Adrenal gland (tissue), 5 donors: ENCODE results near the gene DIP2C.

Source experiments
- CTCF ChIP-seq, 6 experiments: fragments of 450-650 bp in 4 of 6; fragments of 200-600 bp in 2 of 6; sonication (generic) in 1 of 6; IDR thresholded peaks; 1 replicate in 5 of 6; 2 replicates in 1 of 6; pipeline versions ENCODE4 v1.5.1 to v1.8.0; 2016 to 2021; ENCODE audit warnings: antibody characterized with exemption in 6 of 6, mild to moderate bottlenecking in 2 of 6, moderate library complexity in 1 of 6
- POLR2A ChIP-seq, 2 donors: fragments of 450-650 bp; IDR thresholded peaks; one replicate each; pipeline ENCODE4 v1.6.1; 2017; ENCODE audit warnings: antibody characterized with exemption in 2 of 2, mild to moderate bottlenecking in 2 of 2, moderate library complexity in 1 of 2
- donor health status: DM: no; HTN: no; CAD: no.

GRCh38 chr10:383519-383918 lies 305.9 kb downstream of the DIP2C start:
- TF ChIP-seq CTCF (IDR thresholded peaks at IDR 0.05) (no peak), POLR2A (IDR thresholded peaks at IDR 0.05) (no peak)
